GM10266 (cell line): ENCODE data around the gene SRSF9.
A peak's percentile ranks its signal among the peaks of the same experiment; 100 is the strongest.
"Not testable (repeated sequence)": the region's sequence is repeated elsewhere in the genome, so short reads cannot be mapped to it uniquely, and the experiment has no call there.

Source experiments
- DNase-seq: peaks from one replicate; pipeline ENCODE4 v3.0.0; 2012; ENCODE audit errors: extremely low spot score
- TF ChIP-seq, protein P1 (sequence below): IDR thresholded peaks from 2 replicates; pipeline ENCODE4 v1.5.1; 2012; ENCODE audit warnings: mild to moderate bottlenecking, low read depth; ENCODE audit not compliant: control insufficient read depth, insufficient read depth; ENCODE audit errors: missing control alignments

Gene SRSF9

GRCh38 chr12:120469450-120470149 is at the start of gene SRSF9:
TSS of gene SRSF9 (minus strand) at chr12:120469748. CDS start at chr12:120469609, 139 bp downstream.
- peak; percentile 99 for DNase-seq
- TF ChIP-seq, protein P1, sequence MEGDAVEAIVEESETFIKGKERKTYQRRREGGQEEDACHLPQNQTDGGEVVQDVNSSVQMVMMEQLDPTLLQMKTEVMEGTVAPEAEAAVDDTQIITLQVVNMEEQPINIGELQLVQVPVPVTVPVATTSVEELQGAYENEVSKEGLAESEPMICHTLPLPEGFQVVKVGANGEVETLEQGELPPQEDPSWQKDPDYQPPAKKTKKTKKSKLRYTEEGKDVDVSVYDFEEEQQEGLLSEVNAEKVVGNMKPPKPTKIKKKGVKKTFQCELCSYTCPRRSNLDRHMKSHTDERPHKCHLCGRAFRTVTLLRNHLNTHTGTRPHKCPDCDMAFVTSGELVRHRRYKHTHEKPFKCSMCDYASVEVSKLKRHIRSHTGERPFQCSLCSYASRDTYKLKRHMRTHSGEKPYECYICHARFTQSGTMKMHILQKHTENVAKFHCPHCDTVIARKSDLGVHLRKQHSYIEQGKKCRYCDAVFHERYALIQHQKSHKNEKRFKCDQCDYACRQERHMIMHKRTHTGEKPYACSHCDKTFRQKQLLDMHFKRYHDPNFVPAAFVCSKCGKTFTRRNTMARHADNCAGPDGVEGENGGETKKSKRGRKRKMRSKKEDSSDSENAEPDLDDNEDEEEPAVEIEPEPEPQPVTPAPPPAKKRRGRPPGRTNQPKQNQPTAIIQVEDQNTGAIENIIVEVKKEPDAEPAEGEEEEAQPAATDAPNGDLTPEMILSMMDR: peak; percentile 94

GRCh38 chr12:120519324-120519723 is 49.8 kb upstream of the SRSF9 start:
- DNase-seq: not testable (repeated sequence)

DNA sequence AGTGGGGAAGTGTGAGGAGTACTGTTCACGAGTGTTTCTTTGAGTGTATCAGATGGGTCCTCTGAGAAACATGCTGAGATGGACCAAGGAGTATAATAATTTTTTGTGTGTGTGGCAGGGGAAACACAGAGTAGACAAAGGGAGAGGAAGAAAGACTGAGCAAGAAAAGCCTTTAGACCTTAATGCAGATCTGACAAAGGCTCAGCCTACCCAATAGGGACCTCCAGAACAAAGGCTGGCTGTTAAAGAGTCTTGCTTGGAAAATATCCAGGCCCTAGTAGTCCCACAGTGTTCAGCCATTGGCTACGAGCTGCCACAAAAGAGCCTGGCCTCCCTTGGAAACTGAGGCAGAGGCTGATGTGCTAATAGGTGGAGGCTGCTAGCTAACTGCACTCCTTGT is 45.9 kb upstream of the SRSF9 start:
- TF ChIP-seq, protein P1: no peak
- DNase-seq: no peak

GRCh38 chr12:120514002-120514401 is 44.5 kb upstream of the SRSF9 start:
- TF ChIP-seq, protein P1: no peak
- DNase-seq: no peak

GRCh38 chr12:120508537-120508936 is 39.0 kb upstream of the SRSF9 start:
- no peak for DNase-seq
- TF ChIP-seq, protein P1: no peak

- DNase-seq: no peak
- TF ChIP-seq, protein P1: no peak
Observed at GRCh38 chr12:120504587-120504986, 35.0 kb upstream of the SRSF9 start.

DNA sequence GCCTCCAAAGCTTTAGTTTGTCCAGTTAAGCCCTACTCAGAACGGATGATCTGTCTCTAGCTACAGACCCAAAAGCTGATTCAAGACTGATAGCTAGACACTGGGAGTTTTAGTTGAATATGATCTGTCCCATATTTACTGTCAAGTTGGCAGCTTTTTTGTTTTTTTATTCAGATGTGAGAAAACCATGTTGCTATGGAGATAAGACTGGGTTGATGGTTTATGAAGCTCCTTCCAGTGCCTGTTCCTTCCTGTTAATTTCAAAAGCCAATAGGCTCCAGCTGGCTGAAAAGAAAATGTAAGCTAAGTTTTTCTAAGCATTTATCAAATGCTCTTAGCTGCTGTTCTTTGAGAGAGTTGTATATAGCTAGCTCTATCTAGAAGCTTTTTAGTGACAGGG is 31.0 kb upstream of the SRSF9 start:
- no peak for DNase-seq
- TF ChIP-seq, protein P1: no peak
